Tibial artery (tissue), 4 donors: ENCODE measurements around the gene PUM1.

Experiments
- DNase-seq, 2 donors: peaks; one replicate each; pipeline ENCODE4 v3.0.0-alpha.2; 2019
- H3K27ac ChIP-seq, 2 donors: fragments of 200-600 bp; sonication (generic) in 1 of 2; 1 replicate in 1 of 2; 2 replicates in 1 of 2; pipeline ENCODE4 v1.5.1; 2018 to 2019; ENCODE audit warnings: mild to moderate bottlenecking in 1 of 2
- H3K27me3 ChIP-seq, 2 donors: fragments of 200-600 bp; sonication (generic) in 1 of 2; one replicate each; pipeline versions ENCODE4 v1.5.1 to v1.6.0; 2016 to 2019
- H3K36me3 ChIP-seq, 3 donors: fragments of 200-600 bp; sonication (generic) in 2 of 3; one replicate each; pipeline ENCODE4 v1.5.1; 2016 to 2019; ENCODE audit warnings: mild to moderate bottlenecking in 2 of 3
- H3K4me1 ChIP-seq, 4 donors: fragments of 200-600 bp; sonication (generic) in 2 of 4; 1 replicate in 3 of 4; 2 replicates in 1 of 4; pipeline ENCODE4 v1.5.1; 2016 to 2019
- H3K4me3 ChIP-seq, 2 donors: fragments of 200-600 bp; sonication (generic) in 1 of 2; 1 replicate in 1 of 2; 2 replicates in 1 of 2; pipeline ENCODE4 v1.5.1; 2018 to 2019; ENCODE audit warnings: mild to moderate bottlenecking in 2 of 2
- H3K9me3 ChIP-seq, 3 donors: fragments of 200-600 bp; sonication (generic) in 1 of 3; one replicate each; pipeline ENCODE4 v1.5.1; 2016 to 2019
- CTCF ChIP-seq, 2 experiments: fragments of 200-600 bp in 1 of 2; fragments of 450-650 bp in 1 of 2; IDR thresholded peaks; one replicate each; pipeline ENCODE4 v1.5.1; 2017 to 2019; ENCODE audit warnings: antibody characterized with exemption in 2 of 2, mild to moderate bottlenecking in 1 of 2, moderate library complexity in 1 of 2
- intact Hi-C: fragments of 100-400 bp; cut with DNase I; formaldehyde crosslinking; loops from one replicate; pipeline ENCODE4 v1.15.0; 2023; ENCODE audit warnings: low total_unique reads

The PUM1 gene

GRCh38 chr1:31072304-31072746 is 6.8 kb upstream of the PUM1 start:
- no peak overlapping the region for H3K4me3 ChIP-seq
- no peaks in the 10 kb centered on the region for H3K36me3 ChIP-seq
- H3K27ac ChIP-seq: no peak overlapping the region
- no peak for TF ChIP-seq CTCF (IDR thresholded peaks at IDR 0.05)
- no peaks in the 10 kb centered on the region for H3K4me1 ChIP-seq
- DNase-seq: no peak
- H3K9me3 ChIP-seq: no peaks in the 10 kb centered on the region
- no peaks in the 10 kb centered on the region for H3K27me3 ChIP-seq
- intact Hi-C loops: no loop called here

- no peak for DNase-seq
- H3K27me3 ChIP-seq: no peaks in the 10 kb centered on the region
- H3K4me3 ChIP-seq: no peak overlapping the region
- peaks cover 0 to 3% (median 0%) of the 10 kb centered on the region in 4 donors for H3K4me1 ChIP-seq
- TF ChIP-seq CTCF (IDR thresholded peaks at IDR 0.05): no peak
- intact Hi-C loops: no loop called here
- H3K9me3 ChIP-seq: no peaks in the 10 kb centered on the region
- H3K36me3 ChIP-seq: no peaks in the 10 kb centered on the region
- H3K27ac ChIP-seq: no peak overlapping the region
These were observed 3.9 kb upstream of the PUM1 start for GRCh38 chr1:31069392-31069791.

GRCh38 chr1:31064718-31065309 is 703 bp downstream of the PUM1 start:
- Histone ChIP-seq H3K27me3 (no peaks in the 10 kb centered on the region), H3K27ac (peak overlapping the region; percentile 88 to 93), H3K36me3 (peaks cover 0 to 5% (median 0%) of the 10 kb centered on the region in 3 donors), H3K9me3 (no peaks in the 10 kb centered on the region), H3K4me3 (peak overlapping the region; percentile 68 to 73), H3K4me1 (peaks cover 0 to 40% (median 18%) of the 10 kb centered on the region in 4 donors)
- peak; percentile 24 to 67 for DNase-seq
- intact Hi-C loops: no loop called here
- TF ChIP-seq CTCF (IDR thresholded peaks at IDR 0.05): no peak

- no peak for TF ChIP-seq CTCF (IDR thresholded peaks at IDR 0.05)
- Histone ChIP-seq H3K27me3 (no peaks in the 10 kb centered on the region), H3K9me3 (no peaks in the 10 kb centered on the region), H3K36me3 (peaks cover 0 to 7% (median under 1%) of the 10 kb centered on the region in 3 donors), H3K4me1 (peaks cover 0 to 46% (median 21%) of the 10 kb centered on the region in 4 donors), H3K4me3 (peak overlapping the region; percentile 68 to 73), H3K27ac (peak overlapping the region; percentile 88 to 93)
- DNase-seq: no peak
- intact Hi-C loops: no loop called here
These were observed 1.3 kb downstream of the PUM1 start for GRCh38 chr1:31064111-31064717.

GRCh38 chr1:31063631-31064030 is 1.9 kb downstream of the PUM1 start:
- Histone ChIP-seq H3K4me1 (peaks cover 0 to 51% (median 24%) of the 10 kb centered on the region in 4 donors), H3K27ac (peak overlapping the region; percentile 88 to 93), H3K27me3 (no peaks in the 10 kb centered on the region), H3K36me3 (peaks cover 3 to 13% (median 7%) of the 10 kb centered on the region in 3 donors), H3K4me3 (peak overlapping the region; percentile 68 to 73), H3K9me3 (no peaks in the 10 kb centered on the region)
- DNase-seq: no peak
- intact Hi-C loops: no loop called here
- no peak for TF ChIP-seq CTCF (IDR thresholded peaks at IDR 0.05)
